ENCODE measurements around the gene MEIS2.

The MEIS2 gene

DNA sequence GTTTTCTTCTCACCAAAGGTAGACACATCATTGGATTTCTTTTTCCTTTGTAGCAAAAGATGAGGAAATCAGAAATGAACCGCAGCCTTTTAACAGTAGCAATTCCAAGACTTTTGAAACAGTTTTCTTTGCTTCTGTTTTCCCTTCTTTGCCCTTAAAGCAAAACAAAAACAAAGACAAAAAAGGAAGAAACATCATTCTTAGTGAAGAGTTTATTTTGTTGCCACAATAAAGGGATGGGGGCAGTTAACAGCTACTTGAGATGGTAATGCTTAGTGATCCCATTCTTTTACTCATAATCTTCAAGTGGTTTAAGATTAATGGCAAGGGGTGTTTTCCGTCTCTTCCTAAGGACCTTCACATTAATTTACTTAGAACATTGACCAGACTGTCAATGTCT is 218.8 kb downstream of the MEIS2 start:
- no peak for DNase-seq (ENCODE audit: extremely low read depth in 1 of 2, low read depth in 1 of 2)

GRCh38 chr15:36880913-36881460 is 219.4 kb downstream of the MEIS2 start:
- no peak for DNase-seq (ENCODE audit: extremely low read depth in 1 of 2, low read depth in 1 of 2)

DNA sequence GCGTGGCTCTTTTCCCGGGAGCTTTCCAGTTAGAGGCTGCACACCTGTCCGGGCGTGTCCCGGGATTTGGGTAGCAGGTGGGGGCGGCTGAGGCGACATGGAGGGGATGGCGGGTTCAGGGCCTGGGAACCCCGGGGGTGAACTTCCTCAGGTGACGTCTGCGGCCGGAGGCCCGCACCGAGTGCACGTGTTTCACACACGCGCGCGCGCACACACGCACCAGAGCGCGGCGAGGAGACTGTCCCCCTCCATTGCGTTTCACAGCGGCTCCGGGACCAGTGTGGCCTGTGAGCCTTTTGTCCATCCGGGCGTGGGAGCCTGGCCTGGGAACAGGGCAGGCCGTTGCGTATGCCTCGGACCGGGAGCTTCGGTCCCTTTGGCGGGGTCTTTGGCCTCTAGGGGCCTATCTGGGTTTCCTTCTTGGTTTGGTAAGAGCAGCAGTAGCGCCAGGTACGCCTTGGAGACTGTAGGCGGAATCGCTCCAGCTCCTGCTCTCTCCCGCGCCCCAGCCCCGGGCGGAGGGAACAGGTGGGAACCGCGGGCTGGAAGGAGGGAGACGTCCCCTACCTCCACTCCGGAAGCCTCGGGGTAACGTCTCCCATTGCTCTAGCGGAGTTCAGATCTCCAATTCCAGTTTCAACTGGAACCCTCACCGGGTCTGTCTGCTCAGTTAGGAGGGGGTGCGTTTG is 220.0 kb downstream of the MEIS2 start:
- DNase-seq (ENCODE audit: extremely low read depth in 1 of 2, low read depth in 1 of 2): no peak

- no peak for DNase-seq (ENCODE audit: extremely low read depth in 1 of 2, low read depth in 1 of 2)
Observed at GRCh38 chr15:36879568-36880222, 220.7 kb downstream of the MEIS2 start.

DNA sequence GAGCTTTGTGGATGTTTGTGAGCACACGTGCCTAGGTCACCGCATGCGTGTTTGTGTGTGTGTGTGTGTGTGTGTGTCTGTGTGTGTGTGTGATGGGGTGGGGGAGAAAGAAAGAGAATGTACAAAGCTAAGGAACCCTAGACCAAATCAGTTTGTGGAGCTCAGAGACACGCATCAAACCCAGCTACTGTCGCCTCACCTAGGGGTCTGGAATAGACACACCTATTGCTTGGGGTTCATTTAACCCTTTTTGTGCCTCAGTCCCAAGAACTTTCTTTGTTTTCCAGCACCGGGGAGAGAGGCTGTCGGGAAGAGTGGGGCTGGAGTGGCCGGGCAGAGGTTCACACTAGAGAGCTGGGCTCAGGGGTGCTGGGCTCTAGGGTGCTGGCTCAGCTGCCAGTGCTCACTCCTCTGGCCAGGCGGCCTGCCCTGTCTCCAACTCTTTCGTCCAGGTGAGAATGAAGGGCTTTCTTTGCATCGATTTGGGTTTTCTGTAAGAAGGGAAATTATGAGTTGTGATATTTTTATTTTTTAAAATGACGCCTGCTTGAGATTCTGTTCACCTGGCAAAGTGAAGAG is 221.6 kb downstream of the MEIS2 start:
- no peak for DNase-seq (ENCODE audit: extremely low read depth in 1 of 2, low read depth in 1 of 2)

GRCh38 chr15:36877796-36878683 is 222.3 kb downstream of the MEIS2 start:
- DNase-seq (ENCODE audit: extremely low read depth in 1 of 2, low read depth in 1 of 2): no peak

- no peak for DNase-seq (ENCODE audit: extremely low read depth in 1 of 2, low read depth in 1 of 2)
Observed at GRCh38 chr15:36877294-36877693, 223.1 kb downstream of the MEIS2 start.

- DNase-seq (ENCODE audit: extremely low read depth in 1 of 2, low read depth in 1 of 2): no peak
Observed at GRCh38 chr15:36875740-36876334, 224.5 kb downstream of the MEIS2 start.

DNA sequence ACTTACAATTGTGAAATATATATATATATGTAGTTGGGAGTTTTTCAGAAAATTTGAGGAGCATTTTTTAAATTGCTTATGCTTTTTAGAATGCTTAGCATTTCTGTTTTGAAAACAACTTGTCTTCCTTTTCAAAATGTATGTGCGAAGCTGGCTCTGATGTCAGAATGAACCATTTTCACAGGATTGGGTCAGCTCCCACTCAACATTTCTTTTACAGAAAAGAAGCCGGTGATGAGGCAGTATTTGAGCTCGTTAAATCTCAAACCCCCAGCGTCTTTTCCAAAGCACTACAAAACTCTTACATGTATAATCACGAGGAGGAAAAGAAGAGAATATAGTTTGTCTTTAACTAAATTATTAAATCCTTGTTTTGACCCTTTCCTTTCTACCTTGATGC is 225.4 kb downstream of the MEIS2 start:
- no peak for DNase-seq (ENCODE audit: extremely low read depth in 1 of 2, low read depth in 1 of 2)

- no peak for DNase-seq (ENCODE audit: extremely low read depth in 1 of 2, low read depth in 1 of 2)
Observed at GRCh38 chr15:36867436-36867835, 232.9 kb downstream of the MEIS2 start.

GRCh38 chr15:36866896-36867295 is 233.5 kb downstream of the MEIS2 start:
- no peak for DNase-seq (ENCODE audit: extremely low read depth in 1 of 2, low read depth in 1 of 2)

GRCh38 chr15:36863570-36863969 is 236.8 kb downstream of the MEIS2 start:
- no peak for DNase-seq (ENCODE audit: extremely low read depth in 1 of 2, low read depth in 1 of 2)

DNA sequence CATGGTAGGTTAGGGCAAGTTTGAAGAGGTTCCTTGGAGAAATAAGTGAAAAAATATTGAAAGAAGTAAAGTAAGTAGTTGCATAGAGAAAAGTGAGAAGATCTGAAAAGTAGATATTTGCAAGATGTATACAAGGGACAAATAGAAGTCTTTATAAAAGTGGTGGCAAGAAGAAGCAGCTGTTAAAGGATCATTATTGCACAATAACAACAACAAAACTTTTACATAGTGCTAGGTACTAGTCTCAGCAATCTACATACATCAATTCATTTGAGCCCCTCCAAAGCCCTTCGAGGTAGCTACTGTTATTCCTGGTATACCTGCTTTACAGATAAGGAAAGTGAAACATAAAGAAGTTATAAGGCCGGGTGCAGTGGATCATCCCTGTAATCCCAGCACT is 239.6 kb downstream of the MEIS2 start:
- no peak for DNase-seq (ENCODE audit: extremely low read depth in 1 of 2, low read depth in 1 of 2)

- no peak for DNase-seq (ENCODE audit: extremely low read depth in 1 of 2, low read depth in 1 of 2)
Observed at GRCh38 chr15:36858423-36858822, 241.9 kb downstream of the MEIS2 start.

GRCh38 chr15:36856339-36856973 is 243.9 kb downstream of the MEIS2 start:
- no peak for DNase-seq (ENCODE audit: extremely low read depth in 1 of 2, low read depth in 1 of 2)

DNA sequence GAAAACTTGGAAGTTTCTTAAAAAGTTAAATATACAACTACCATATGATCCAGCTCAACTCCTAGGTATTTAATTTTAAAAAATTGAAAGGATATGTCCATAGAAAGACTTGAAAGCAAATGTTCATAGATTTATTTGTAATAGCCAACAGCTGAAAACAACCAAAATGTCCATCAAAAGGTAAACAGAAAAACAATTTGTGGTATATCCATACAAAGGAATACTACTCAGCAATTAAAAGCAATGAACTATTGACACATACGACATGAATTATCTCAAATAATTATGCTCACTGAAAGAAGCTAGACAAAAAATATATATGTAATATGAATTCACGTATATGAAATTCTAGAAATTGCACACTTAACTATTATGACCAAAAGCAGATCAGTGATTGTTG is 249.5 kb downstream of the MEIS2 start:
- DNase-seq (ENCODE audit: extremely low read depth in 1 of 2, low read depth in 1 of 2): no peak

DNA sequence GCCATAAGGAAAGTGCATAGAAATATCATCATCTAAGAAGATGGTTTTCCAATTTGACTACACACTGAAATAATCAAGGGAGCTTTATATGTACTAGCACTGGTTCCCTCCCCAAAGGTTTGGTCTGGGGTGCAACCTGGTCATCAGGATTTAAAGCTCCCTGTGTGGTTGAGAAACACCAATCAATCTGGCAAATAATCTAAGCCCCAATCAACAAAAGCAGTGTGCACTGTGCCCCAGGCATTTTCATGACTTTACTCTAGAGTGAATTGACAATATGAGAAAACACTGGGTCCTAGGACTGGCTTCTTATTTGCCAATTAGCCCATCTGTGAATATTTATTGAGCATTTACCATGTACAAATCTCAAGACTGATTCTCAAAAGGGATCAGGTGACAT is 255.1 kb downstream of the MEIS2 start:
- no peak for DNase-seq (ENCODE audit: extremely low read depth in 1 of 2, low read depth in 1 of 2)

DNA sequence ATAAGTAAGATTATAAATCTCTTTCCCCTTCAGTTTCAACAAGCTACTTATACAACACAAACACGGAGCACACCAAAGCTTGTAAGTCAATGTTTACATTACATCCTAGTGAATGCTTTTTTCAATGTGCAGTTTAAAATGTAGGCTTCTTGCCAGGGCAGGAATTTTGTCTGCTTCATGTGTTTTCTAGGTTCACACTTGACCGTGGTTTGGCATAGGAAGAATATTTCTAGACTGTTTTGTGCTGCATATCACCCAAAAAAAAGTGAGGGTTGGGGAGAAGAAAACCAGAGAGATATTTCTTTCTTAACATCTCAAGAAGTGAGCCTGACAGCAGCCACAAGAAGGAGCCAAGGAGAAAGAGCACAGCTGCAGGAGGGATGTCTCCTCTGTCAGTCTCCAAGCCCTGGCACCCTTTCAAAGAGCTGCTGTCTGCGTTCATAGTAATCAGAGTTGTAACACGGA is 255.8 kb downstream of the MEIS2 start:
- DNase-seq (ENCODE audit: extremely low read depth in 1 of 2, low read depth in 1 of 2): no peak

DNA sequence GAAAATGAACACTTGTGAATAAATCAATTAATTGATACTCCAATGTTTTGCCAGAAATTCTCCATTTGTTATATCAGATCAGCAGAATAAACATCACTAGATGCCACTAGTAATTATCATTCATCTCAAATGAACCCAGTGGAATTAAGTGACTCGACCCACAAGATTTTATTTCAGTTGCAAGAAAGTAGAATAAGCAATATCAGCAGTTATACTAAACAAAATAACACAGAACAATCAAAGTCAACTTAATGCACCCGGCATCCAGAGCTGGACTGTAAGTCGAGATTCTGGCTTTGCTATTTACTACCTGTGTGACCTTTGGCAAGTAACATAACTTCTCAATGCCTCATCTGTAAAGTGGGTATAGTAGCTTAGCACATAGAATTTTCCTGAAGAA is 256.5 kb downstream of the MEIS2 start:
- no peak for DNase-seq (ENCODE audit: extremely low read depth in 1 of 2, low read depth in 1 of 2)

GRCh38 chr15:36841193-36841592 is 259.2 kb downstream of the MEIS2 start:
- no peak for DNase-seq (ENCODE audit: extremely low read depth in 1 of 2, low read depth in 1 of 2)
